Activated T-cell treated with anti-CD3 and anti-CD28 coated beads, Interleukin-2, amount 50 U/mL, for 4 hours (primary cell): Measurements from ENCODE around the gene KIF2C. TPM values are rescaled to one million over a fixed set of nuclear protein-coding genes. Genes with fewer than 3 reads are reported as not detected.

Source experiments
- ATAC-seq, 2 donors: fragments of 200-7000 bp; cut with Tn5 transposase; one replicate each; pipeline ENCODE4 v1.10.0; 2021
- DNase-seq: peaks from one replicate; pipeline ENCODE4 v3.0.0-alpha.2; 2020
- H3K27me3 Mint-ChIP-seq: one replicate; pipeline ENCODE4 v1.8.0; 2021; ENCODE audit warnings: low read depth, mixed read lengths
- H3K36me3 Mint-ChIP-seq: one replicate; pipeline ENCODE4 v1.8.0; 2022; ENCODE audit warnings: mixed read lengths; ENCODE audit not compliant: insufficient read depth
- H3K4me1 Mint-ChIP-seq: one replicate; pipeline ENCODE4 v1.8.0; 2021; ENCODE audit warnings: low read depth, mixed read lengths
- H3K4me3 Mint-ChIP-seq: one replicate; pipeline ENCODE4 v1.8.0; 2021; ENCODE audit warnings: mild to moderate bottlenecking, moderate library complexity, mixed read lengths
- H3K9me3 Mint-ChIP-seq: one replicate; pipeline ENCODE4 v1.8.0; 2021; ENCODE audit warnings: mixed read lengths
- total RNA-seq, 3 donors: library from RNA; stranded (reverse); gene quantifications; one replicate each; pipeline ENCODE4 v1.2.1, GENCODE V29; 2021

Gene KIF2C
- total RNA-seq, 3 donors from 2014 or later = 5.0 to 8.1 (median 8.1) TPM

DNA sequence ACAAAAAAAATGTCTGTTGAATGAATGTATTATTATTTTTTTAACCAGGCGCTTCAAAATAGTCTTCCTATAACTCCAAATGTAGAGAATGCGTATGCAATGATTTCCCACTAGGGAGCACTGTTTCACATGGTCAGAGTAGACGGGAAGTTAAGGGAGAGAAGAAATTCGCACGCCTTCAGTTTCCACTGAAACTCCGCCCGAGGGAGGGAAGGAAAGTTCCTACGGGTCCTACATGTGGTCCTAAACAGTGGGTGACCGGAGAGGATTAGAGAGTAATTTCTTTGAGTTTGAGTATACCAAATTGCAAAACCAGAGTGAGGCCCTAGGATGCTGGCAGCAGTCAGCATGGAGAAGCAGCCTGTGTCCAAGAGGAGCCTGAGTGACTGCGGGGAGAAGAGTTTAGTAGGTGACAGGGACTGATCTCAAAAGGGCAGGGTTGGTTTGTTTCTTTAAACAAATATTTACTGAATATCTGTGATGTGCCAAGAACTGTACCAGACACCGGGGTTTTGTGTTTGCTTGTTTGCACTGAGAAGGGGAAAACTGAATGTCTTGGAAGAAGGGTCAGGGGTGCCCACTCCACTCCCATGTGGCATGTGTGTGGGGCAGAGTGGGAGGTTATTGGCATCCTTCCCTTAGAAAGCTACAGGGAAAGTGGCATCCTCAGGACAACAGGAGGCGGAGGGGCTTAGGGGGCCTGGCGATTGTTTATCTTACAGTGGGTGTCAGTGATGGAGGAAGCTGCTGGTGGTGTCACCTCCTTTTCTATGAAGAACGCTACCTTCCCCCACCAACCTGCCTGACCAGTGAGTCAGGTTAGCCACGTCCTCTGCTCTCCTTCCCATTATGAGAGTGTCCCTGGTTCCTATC is 31.4 kb upstream of the KIF2C start:
- Mint-ChIP-seq H3K4me1 (peaks cover 15% of the 10 kb centered on the region), H3K36me3 (no peaks in the 10 kb centered on the region), H3K27me3 (peaks cover 3% of the 10 kb centered on the region), H3K4me3 (peak overlapping the region; percentile 62), H3K9me3 (no peaks in the 10 kb centered on the region)
- ATAC-seq (peak; percentile 75 to 85), DNase-seq (no peak)

DNA sequence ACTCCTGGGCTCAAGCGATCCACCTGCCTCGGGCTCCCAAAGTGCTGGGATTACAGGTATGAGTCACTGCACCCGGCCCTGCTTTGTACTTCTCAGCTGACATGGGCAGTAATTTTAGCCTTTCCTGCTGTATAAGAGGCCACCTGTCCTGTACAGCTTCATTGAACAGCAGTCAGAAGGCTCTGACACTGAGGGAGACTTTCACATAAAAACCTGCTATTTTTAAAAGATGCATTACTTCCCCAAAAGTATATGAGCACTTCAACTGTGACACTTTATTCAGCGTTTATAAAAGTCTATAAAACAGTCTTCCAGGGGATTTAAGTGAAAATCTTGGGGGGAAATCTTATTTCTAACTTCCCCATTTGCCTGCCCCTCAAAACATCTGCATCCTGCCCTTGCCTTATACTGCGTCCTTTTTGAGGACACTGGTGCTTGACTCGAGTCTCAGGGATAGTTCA is 26.3 kb upstream of the KIF2C start:
- Mint-ChIP-seq H3K4me1 (peaks cover 39% of the 10 kb centered on the region), H3K36me3 (no peaks in the 10 kb centered on the region), H3K4me3 (no peak overlapping the region), H3K9me3 (no peaks in the 10 kb centered on the region), H3K27me3 (peaks cover 3% of the 10 kb centered on the region)
- DNase-seq (no peak), ATAC-seq (no peak)

DNA sequence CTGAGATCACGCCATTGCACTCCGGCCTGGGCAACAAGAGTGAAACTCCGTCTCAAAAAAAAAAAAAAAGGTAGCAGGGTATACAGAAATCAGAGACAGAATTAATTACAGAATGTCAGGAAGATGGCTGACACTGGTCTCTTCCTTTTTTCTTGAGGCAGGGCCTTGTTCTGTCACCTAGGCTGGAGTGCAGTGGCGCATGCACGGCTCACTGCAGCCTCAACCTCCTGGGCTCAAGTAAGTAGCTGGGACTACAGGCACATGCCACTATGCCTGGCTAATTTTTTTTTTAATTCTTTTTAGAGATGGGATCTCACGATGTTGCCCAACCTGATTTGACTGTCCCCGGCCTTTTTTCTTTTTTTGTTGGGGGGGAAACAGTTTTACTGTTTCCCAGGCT is 25.1 kb upstream of the KIF2C start:
- Mint-ChIP-seq H3K27me3 (no peaks in the 10 kb centered on the region), H3K36me3 (no peaks in the 10 kb centered on the region), H3K4me3 (no peak overlapping the region), H3K9me3 (no peaks in the 10 kb centered on the region), H3K4me1 (peaks cover 43% of the 10 kb centered on the region)
- DNase-seq = no peak
- no peak for ATAC-seq

DNA sequence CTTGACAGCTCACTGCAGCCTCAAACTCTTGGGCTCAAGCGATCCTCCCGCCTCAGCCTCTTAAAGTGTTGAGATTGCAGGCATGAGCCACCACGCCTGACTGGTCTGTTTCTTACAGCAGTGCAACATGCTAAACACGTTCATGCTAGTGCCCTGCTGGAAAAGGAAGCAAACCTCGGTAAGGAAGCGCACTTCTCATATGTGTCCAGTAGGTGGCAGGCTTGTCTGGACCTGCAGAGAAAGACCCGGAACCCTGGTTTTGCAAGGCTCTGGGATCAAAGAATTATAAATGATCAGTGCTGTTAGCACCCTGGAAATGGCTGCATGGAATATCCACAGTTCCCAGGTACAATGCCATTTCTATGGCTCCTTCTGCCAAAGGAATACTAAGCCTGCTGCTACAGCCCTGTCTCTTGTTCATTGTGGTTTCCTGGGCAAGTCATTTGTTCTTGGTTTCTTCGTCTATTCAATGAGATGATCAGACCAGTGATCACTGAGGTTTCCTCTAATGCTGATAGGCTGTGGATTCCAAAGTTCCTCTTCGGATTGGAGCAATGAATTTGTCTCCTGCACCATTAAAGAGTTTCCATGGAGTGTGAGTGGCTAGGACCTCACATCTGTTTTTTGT is 24.6 kb upstream of the KIF2C start:
- Mint-ChIP-seq H3K9me3 (no peaks in the 10 kb centered on the region), H3K4me3 (peak overlapping the region; percentile 17), H3K36me3 (no peaks in the 10 kb centered on the region), H3K27me3 (no peaks in the 10 kb centered on the region), H3K4me1 (peaks cover 47% of the 10 kb centered on the region)
- peak; percentile 79 to 86 for ATAC-seq
- peak; percentile 61 for DNase-seq

DNA sequence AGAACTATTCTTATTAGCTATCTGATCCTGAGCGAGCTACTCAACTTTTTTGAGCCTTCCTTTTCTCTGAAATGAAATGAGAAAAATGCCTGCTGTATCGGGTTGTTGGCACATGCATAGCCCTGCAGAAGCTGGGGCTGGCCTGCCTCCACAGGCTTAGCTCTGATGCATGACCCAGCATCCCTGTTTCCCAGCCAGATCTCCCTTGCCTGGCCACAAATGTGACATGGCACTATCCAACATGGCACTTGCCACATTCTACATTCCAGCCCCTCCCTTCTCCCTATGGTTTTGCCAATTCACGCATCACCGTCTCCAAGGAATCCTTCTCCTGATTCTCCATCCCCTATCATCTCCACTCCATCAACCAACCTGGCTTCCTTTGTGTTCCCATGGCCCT is 22.5 kb upstream of the KIF2C start:
- no peaks in the 10 kb centered on the region for H3K9me3 Mint-ChIP-seq
- H3K27me3 Mint-ChIP-seq = no peaks in the 10 kb centered on the region
- H3K4me3 Mint-ChIP-seq = no peak overlapping the region
- DNase-seq (no peak), ATAC-seq (no peak)
- H3K4me1 Mint-ChIP-seq = peaks cover 67% of the 10 kb centered on the region
- no peaks in the 10 kb centered on the region for H3K36me3 Mint-ChIP-seq

DNA sequence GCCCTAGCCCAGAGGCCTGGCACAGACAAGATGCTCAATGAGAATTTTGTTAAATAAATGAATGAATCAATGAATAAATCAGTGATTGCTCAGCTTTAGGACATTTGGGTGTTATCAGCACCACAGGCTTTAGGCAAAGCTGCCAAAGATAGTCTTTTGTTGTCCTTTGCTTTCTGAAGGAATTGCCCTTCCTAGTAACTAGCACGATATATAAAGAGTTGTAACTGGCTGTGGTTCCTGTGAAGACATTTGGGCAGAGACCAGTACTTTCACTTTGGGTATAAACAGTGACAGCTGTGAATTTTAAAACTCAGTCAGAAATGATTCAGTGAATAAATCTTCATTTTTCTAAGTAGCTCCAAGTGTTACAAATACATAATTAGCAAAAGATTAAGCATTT is 22.0 kb upstream of the KIF2C start:
- ATAC-seq (no peak), DNase-seq (no peak)
- H3K4me3 Mint-ChIP-seq = no peak overlapping the region
- H3K27me3 Mint-ChIP-seq = no peaks in the 10 kb centered on the region
- H3K36me3 Mint-ChIP-seq = no peaks in the 10 kb centered on the region
- H3K9me3 Mint-ChIP-seq = no peaks in the 10 kb centered on the region
- peaks cover 67% of the 10 kb centered on the region for H3K4me1 Mint-ChIP-seq

DNA sequence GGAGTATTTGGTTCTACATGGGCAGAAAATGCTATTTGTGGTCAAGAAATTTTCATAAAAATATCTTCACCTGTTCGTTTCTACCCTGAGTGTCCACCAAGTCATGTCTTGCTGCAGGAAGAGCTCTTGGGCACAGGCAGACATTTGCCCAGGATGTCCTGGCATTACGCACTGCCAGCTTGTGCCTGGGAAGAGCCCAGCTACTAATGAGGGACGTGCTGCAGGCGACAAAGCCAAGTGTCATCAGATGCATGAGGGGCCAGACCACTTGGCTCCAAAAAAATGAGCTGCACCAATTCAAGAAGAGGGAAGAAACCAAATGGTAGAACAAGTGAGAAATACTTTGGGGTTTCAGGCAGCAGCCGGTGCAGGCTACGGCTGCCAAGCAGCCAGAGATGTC is 21.5 kb upstream of the KIF2C start:
- DNase-seq (no peak), ATAC-seq (no peak)
- Mint-ChIP-seq H3K4me3 (no peak overlapping the region), H3K36me3 (no peaks in the 10 kb centered on the region), H3K4me1 (peaks cover 70% of the 10 kb centered on the region), H3K27me3 (no peaks in the 10 kb centered on the region), H3K9me3 (no peaks in the 10 kb centered on the region)

DNA sequence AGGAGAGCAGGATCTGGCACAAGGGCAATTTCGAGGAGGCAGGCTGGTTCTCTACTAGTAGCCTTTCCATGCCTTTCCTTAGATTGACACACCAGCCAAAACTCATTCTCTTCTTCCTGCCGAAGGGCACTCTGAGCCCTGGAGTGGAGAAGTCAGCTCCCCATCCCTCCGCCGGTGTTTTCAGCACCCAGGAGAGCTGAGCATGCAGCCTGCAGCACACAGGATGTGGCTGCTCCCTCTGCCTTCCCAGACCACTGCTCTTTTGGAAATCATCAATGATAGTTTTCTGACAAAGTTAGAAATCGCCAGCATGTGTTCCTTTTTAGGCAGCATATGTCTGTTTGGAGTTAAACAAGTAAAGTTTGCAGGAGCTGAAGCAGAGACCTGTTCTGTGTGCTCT is 20.3 kb upstream of the KIF2C start:
- DNase-seq (no peak), ATAC-seq (no peak)
- H3K9me3 Mint-ChIP-seq = no peaks in the 10 kb centered on the region
- H3K4me1 Mint-ChIP-seq = peaks cover 80% of the 10 kb centered on the region
- H3K4me3 Mint-ChIP-seq = no peak overlapping the region
- H3K36me3 Mint-ChIP-seq = no peaks in the 10 kb centered on the region
- H3K27me3 Mint-ChIP-seq = no peaks in the 10 kb centered on the region

DNA sequence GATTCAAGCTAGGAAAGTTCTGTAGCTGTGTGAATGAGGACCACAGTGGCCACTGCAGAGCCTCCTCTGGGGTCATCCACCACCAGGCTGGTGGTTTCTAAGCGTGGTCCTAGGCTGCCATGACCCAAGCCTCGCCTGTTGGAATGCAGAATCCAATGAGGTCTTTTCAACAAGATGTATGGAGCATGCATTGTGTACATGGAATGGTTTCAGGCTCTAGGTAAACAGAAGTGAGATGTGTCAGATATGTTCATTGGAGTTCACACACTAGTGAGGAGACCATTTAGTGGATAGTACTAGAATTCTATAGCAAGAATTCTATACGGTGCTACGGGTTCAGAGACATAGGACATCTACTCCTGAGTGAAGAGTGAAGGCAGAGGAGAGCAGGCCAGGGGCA is 19.4 kb upstream of the KIF2C start:
- DNase-seq = no peak
- Mint-ChIP-seq H3K27me3 (no peaks in the 10 kb centered on the region), H3K4me1 (peaks cover 80% of the 10 kb centered on the region), H3K4me3 (peak overlapping the region; percentile 27), H3K36me3 (peaks cover 2% of the 10 kb centered on the region), H3K9me3 (no peaks in the 10 kb centered on the region)
- no peak for ATAC-seq

DNA sequence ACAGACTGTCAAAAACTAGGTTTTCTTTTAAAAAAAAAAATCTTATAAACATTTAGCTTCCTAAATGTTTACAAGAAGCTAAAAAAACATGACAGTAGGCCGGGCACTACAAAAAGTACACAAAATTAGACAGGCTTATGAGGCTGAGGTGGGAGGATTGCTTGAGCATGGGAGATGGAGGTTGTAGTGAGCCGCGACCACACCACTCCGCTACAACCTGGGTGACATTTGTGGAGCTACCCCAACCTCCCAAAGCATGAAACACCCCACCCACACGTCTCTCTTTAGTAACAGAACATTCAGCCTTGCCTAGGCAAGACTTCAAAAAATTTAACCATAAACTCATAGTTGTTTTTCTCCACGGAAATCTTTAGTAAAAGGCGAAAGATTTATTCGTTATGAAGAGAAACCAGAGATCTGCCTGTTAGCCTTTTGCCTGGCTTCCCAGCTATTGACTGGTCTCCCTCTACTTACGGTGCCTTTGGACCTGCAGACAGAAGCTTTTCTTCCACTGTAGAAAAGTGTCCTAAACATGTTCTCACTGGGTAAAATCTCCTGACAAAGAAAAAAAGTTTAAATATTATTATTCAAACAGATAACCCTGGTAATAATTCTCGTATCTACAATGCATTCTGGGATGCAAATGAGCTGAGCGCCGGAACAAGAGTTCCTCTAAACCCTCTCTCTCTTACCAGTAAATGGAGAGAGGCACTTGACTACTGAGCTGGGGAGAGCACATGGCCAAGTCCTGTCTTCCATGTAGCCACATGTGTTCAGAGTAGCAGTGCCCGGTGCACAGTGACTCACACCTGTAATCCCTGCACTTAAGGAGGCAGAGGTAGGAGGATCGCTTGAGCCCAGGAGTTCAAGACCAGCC is 17.9 kb upstream of the KIF2C start:
- DNase-seq (peak; percentile 57), ATAC-seq (peak; percentile 78 to 85)
- H3K4me1 Mint-ChIP-seq = peaks cover 74% of the 10 kb centered on the region
- peaks cover 2% of the 10 kb centered on the region for H3K36me3 Mint-ChIP-seq
- no peaks in the 10 kb centered on the region for H3K27me3 Mint-ChIP-seq
- no peaks in the 10 kb centered on the region for H3K9me3 Mint-ChIP-seq
- H3K4me3 Mint-ChIP-seq = peak overlapping the region; percentile 42

DNA sequence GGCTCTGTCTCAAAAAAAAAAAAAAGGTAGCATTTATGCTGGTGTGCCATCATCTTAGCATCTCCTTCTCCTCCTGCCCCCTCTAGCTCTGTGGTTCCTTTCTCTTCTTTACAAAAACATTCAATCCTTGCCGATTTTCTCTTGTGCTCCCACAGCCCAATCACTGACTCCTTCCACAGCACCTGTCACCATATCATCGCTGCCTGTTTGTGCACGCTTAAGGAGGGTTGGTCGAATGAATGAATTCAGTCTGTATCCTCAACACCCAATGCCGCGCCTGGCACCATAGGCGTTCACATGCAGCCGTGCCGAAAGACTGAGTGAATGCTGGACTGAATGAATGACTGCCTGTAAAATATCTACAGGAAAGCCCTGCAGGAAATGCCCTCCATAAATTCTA is 16.6 kb upstream of the KIF2C start:
- Mint-ChIP-seq H3K9me3 (no peaks in the 10 kb centered on the region), H3K27me3 (no peaks in the 10 kb centered on the region), H3K4me1 (peaks cover 67% of the 10 kb centered on the region), H3K36me3 (peaks cover 2% of the 10 kb centered on the region), H3K4me3 (peak overlapping the region; percentile 74)
- DNase-seq = no peak
- no peak for ATAC-seq

DNA sequence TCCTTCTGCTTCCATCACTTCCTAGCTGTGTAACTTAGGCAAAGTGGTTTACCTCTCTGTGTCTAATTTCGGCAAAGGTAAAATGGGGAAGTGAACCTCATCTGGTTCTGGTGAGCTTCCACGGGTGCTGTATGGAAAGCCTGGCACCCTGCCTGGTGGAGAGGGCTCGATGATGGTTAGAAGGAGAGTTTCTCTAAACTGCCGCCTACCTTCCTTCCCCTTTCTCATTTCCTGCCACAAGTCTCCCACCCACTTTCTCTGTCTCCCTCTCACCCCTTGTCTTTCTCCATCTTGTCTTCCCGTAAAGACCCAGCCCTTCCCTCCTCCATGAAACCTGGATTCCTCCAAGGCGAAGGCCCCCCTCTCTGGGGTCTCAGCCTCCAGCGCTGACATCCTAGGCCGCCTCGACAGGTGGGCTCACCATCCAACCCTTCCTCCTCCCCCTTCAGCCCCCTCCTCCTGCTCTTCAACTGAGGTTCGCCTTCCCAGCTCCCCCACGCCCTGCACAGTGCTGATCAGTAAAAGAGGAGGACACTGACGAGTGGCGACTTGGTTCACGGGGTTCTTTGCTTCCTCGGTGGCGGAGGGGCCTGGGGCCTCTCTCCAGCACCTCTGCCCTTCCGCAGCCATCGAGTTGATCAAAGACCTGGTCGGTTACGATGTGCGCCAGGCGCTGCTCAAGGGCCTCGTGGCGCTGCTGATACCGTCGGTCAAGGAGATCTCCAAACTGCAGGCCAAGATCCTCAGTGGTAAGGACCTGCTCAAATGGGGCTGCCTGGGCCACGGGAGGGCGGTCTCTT is 15.9 kb upstream of the KIF2C start:
- ATAC-seq (peak; percentile 4), DNase-seq (peak; percentile 32)
- peak overlapping the region; percentile 74 for H3K4me3 Mint-ChIP-seq
- peaks cover 2% of the 10 kb centered on the region for H3K36me3 Mint-ChIP-seq
- H3K4me1 Mint-ChIP-seq = peaks cover 62% of the 10 kb centered on the region
- H3K9me3 Mint-ChIP-seq = no peaks in the 10 kb centered on the region
- no peaks in the 10 kb centered on the region for H3K27me3 Mint-ChIP-seq

DNA sequence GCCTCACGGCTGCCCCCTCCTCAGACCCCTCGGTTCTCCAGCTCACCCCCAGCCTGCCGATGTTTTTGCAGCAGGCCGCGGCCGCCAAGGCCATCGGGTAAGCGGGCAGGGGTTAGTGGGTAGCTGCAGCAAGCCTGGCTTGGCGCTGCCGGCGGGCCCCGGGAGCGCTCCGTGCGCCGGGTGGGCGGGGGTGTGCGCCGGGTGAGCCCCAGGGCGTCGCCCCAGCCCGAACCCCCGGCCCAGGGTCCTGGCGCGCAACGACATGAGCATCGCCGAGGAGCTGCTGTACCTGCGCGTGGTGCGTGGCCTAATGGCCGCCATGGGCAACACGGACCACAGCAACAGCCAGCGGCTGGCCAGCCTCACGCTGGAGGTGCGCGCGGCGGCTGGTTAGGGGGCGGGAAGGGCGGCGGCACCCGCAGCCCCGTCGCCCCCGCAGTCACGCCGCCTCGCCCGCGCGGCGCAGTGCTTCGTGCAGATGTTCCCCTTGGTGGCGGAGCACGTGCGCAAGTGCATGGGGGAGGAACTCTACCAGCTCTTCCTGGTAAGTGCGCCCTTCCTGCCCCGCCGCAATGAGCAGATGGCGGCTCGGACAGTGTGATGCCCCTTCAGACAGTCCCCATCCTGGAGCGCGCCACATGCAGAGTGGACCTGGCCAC is 15.2 kb upstream of the KIF2C start:
- ATAC-seq (no peak), DNase-seq (peak; percentile 18)
- Mint-ChIP-seq H3K4me1 (peaks cover 60% of the 10 kb centered on the region), H3K36me3 (peaks cover 2% of the 10 kb centered on the region), H3K4me3 (no peak overlapping the region), H3K27me3 (no peaks in the 10 kb centered on the region), H3K9me3 (no peaks in the 10 kb centered on the region)
